Mucosa of gallbladder (tissue), 1 donor: ENCODE measurements around the gene NTHL1. TPM values are rescaled to one million over a fixed set of nuclear protein-coding genes. Genes with fewer than 3 reads are reported as not detected.
A peak's percentile ranks its signal among the peaks of the same experiment; 100 is the strongest.

Source experiments
- DNase-seq: peaks from one replicate; pipeline ENCODE4 v3.0.0-alpha.2; 2020; ENCODE audit warnings: low spot score
- total RNA-seq: library from RNA; stranded (reverse); gene quantifications from one replicate; pipeline ENCODE4 v1.2.1, GENCODE V29; 2021
- donor health status: DM: no; HTN: no; CAD: no.

The NTHL1 gene
- total RNA-seq, 1 donor from 2014 or later, result 33.9 TPM

- DNase-seq, result no peak
These were observed 16.2 kb upstream of the NTHL1 start for GRCh38 chr16:2063861-2064260.

- no peak for DNase-seq
These were observed 15.2 kb upstream of the NTHL1 start for GRCh38 chr16:2062801-2063200.

- DNase-seq, result no peak
These were observed 13.9 kb upstream of the NTHL1 start for GRCh38 chr16:2061526-2061925.

- DNase-seq, result no peak
These were observed 13.4 kb upstream of the NTHL1 start for GRCh38 chr16:2061023-2061422.

GRCh38 chr16:2060346-2060745 lies 12.7 kb upstream of the NTHL1 start:
- no peak for DNase-seq

GRCh38 chr16:2058872-2059271 lies 11.2 kb upstream of the NTHL1 start:
- no peak for DNase-seq

GRCh38 chr16:2058420-2058819 lies 10.8 kb upstream of the NTHL1 start:
- no peak for DNase-seq

- no peak for DNase-seq
These were observed 9.8 kb upstream of the NTHL1 start for GRCh38 chr16:2057438-2057837.

- DNase-seq, result no peak
These were observed 9.2 kb upstream of the NTHL1 start for GRCh38 chr16:2056681-2057407.

GRCh38 chr16:2056077-2056476 lies 8.4 kb upstream of the NTHL1 start:
- DNase-seq, result no peak

GRCh38 chr16:2054543-2055245 lies 7.1 kb upstream of the NTHL1 start:
- DNase-seq, result peak; percentile 86

- DNase-seq, result no peak
These were observed 6.3 kb upstream of the NTHL1 start for GRCh38 chr16:2053897-2054296.

- no peak for DNase-seq
These were observed 5.6 kb upstream of the NTHL1 start for GRCh38 chr16:2053211-2053610.

- no peak for DNase-seq
These were observed 496 bp upstream of the NTHL1 start for GRCh38 chr16:2048116-2048543.

GRCh38 chr16:2046893-2047329 lies 723 bp downstream of the NTHL1 start:
- DNase-seq, result no peak

GRCh38 chr16:2045965-2046892 lies 1.4 kb downstream of the NTHL1 start:
- DNase-seq, result no peak

- no peak for DNase-seq
These were observed 3.1 kb downstream of the NTHL1 start for GRCh38 chr16:2044541-2044940.

- DNase-seq, result no peak
These were observed 3.8 kb downstream of the NTHL1 start for GRCh38 chr16:2043667-2044451.

- no peak for DNase-seq
These were observed 4.5 kb downstream of the NTHL1 start for GRCh38 chr16:2042986-2043666.

GRCh38 chr16:2042171-2042985 lies 5.3 kb downstream of the NTHL1 start:
- no peak for DNase-seq
